T-helper 9 cell (primary cell): ENCODE measurements around the gene POU2F2.

Experiments
- DNase-seq: peaks from one replicate; pipeline ENCODE4 v3.0.0-alpha.2; 2020

The POU2F2 gene

GRCh38 chr19:42099336-42099925 lies 32.8 kb downstream of the POU2F2 start:
- DNase-seq: no peak

GRCh38 chr19:42098781-42099180 lies 33.5 kb downstream of the POU2F2 start:
- DNase-seq: no peak

- DNase-seq: no peak
These were observed 34.8 kb downstream of the POU2F2 start for GRCh38 chr19:42097461-42097860.

- DNase-seq: no peak
These were observed 35.9 kb downstream of the POU2F2 start for GRCh38 chr19:42096255-42096837.

- DNase-seq: no peak
These were observed 36.4 kb downstream of the POU2F2 start for GRCh38 chr19:42095814-42096230.

GRCh38 chr19:42095142-42095813 lies 37.0 kb downstream of the POU2F2 start:
- DNase-seq: no peak

- DNase-seq: no peak
These were observed 38.3 kb downstream of the POU2F2 start for GRCh38 chr19:42093926-42094325.

- no peak for DNase-seq
These were observed 38.7 kb downstream of the POU2F2 start for GRCh38 chr19:42093505-42093904.

GRCh38 chr19:42092350-42092749 lies 39.9 kb downstream of the POU2F2 start:
- DNase-seq: peak; percentile 13

- DNase-seq: no peak
These were observed 40.5 kb downstream of the POU2F2 start for GRCh38 chr19:42091742-42092141.

- no peak for DNase-seq
These were observed 40.9 kb downstream of the POU2F2 start for GRCh38 chr19:42091300-42091699.

- no peak for DNase-seq
These were observed 41.6 kb downstream of the POU2F2 start for GRCh38 chr19:42090672-42091071.

- no peak for DNase-seq
These were observed 42.5 kb downstream of the POU2F2 start for GRCh38 chr19:42089772-42090171.

GRCh38 chr19:42089191-42089750 lies 43.0 kb downstream of the POU2F2 start:
- no peak for DNase-seq

GRCh38 chr19:42088471-42089190 lies 43.6 kb downstream of the POU2F2 start:
- no peak for DNase-seq

- DNase-seq: no peak
These were observed 45.3 kb downstream of the POU2F2 start for GRCh38 chr19:42086770-42087550.

GRCh38 chr19:42086188-42086736 lies 46.0 kb downstream of the POU2F2 start:
- DNase-seq: no peak

GRCh38 chr19:42083537-42083936 lies 48.7 kb downstream of the POU2F2 start:
- no peak for DNase-seq

GRCh38 chr19:42081584-42082203 lies 50.6 kb downstream of the POU2F2 start:
- DNase-seq: no peak

- DNase-seq: no peak
These were observed 51.4 kb downstream of the POU2F2 start for GRCh38 chr19:42080764-42081375.
